OCI-LY7 (cell line): Measurements from ENCODE around the gene SNX32.

Experiments
- EZH2phosphoT487 ChIP-seq: fragments of 200-600 bp; sonication (generic); IDR thresholded peaks from 2 replicates; pipeline ENCODE4 v1.6.1; 2018; ENCODE audit warnings: low read depth, borderline replicate concordance, mild to moderate bottlenecking, mixed run types, antibody characterized with exemption, low read length, moderate library complexity, mixed read lengths
- TF ChIP-seq, protein P1 (sequence below): fragments of 200-600 bp; sonication (generic); conservative IDR thresholded peaks from 2 replicates; pipeline ENCODE4 v1.5.1; 2014; ENCODE audit warnings: mild to moderate bottlenecking, antibody characterized with exemption, low read length, moderate library complexity, mixed read lengths

DNA sequence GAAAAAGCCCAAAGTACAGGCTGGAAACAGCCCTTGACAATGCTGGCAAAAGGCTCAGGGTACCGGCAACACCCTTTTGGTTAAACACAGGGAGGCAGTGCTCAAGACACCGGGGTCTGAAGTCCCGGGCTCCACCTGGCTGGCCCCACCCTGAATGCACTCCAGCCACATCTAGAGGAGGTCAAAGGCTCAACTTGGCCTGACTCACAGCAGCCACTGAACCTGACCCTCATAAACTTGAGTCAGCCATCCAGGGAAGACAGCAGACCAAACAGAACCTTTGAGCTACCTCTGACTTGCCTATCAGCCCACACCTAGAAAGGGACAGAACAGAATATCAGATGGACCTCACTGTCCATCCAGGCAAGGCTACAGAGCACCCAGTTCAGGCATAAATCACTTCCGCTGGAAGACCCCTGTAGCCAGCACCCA lies 20.4 kb downstream of the SNX32 start:
- TF ChIP-seq, protein P1, sequence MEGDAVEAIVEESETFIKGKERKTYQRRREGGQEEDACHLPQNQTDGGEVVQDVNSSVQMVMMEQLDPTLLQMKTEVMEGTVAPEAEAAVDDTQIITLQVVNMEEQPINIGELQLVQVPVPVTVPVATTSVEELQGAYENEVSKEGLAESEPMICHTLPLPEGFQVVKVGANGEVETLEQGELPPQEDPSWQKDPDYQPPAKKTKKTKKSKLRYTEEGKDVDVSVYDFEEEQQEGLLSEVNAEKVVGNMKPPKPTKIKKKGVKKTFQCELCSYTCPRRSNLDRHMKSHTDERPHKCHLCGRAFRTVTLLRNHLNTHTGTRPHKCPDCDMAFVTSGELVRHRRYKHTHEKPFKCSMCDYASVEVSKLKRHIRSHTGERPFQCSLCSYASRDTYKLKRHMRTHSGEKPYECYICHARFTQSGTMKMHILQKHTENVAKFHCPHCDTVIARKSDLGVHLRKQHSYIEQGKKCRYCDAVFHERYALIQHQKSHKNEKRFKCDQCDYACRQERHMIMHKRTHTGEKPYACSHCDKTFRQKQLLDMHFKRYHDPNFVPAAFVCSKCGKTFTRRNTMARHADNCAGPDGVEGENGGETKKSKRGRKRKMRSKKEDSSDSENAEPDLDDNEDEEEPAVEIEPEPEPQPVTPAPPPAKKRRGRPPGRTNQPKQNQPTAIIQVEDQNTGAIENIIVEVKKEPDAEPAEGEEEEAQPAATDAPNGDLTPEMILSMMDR = no peak
- TF ChIP-seq EZH2phosphoT487 = no peak
